SHP77 treated with DMSO at 0.1 percent for 48 hours (cell line): ENCODE data around the gene SLC39A11.
"Not testable (repeated sequence)": the region's sequence is repeated elsewhere in the genome, so short reads cannot be mapped to it uniquely, and the experiment has no call there.

Experiments
- DNase-seq: peaks from one replicate; lab custom pipeline; 2025; lab: John Stamatoyannopoulos, UW

The SLC39A11 gene

GRCh38 chr17:73007407-73007806 lies 85.1 kb downstream of the SLC39A11 start:
- no peak for DNase-seq

GRCh38 chr17:73005360-73005759 lies 87.1 kb downstream of the SLC39A11 start:
- no peak for DNase-seq

- DNase-seq, result no peak
Measured at GRCh38 chr17:73003487-73003886, 89.0 kb downstream of the SLC39A11 start.

GRCh38 chr17:73000832-73001231 lies 91.7 kb downstream of the SLC39A11 start:
- no peak for DNase-seq

- not testable (repeated sequence) for DNase-seq
Measured at GRCh38 chr17:72999474-72999873, 93.0 kb downstream of the SLC39A11 start.

GRCh38 chr17:72998343-72998742 lies 94.1 kb downstream of the SLC39A11 start:
- DNase-seq, result no peak

- DNase-seq, result no peak
Measured at GRCh38 chr17:72997559-72997958, 94.9 kb downstream of the SLC39A11 start.

GRCh38 chr17:72996791-72997190 lies 95.7 kb downstream of the SLC39A11 start:
- no peak for DNase-seq

- no peak for DNase-seq
Measured at GRCh38 chr17:72995008-72995656, 97.4 kb downstream of the SLC39A11 start.

- not testable (repeated sequence) for DNase-seq
Measured at GRCh38 chr17:72992783-72993467, 99.6 kb downstream of the SLC39A11 start.

- DNase-seq, result no peak
Measured at GRCh38 chr17:72991651-72992050, 100.8 kb downstream of the SLC39A11 start.

GRCh38 chr17:72989074-72989610 lies 103.3 kb downstream of the SLC39A11 start:
- no peak for DNase-seq

- no peak for DNase-seq
Measured at GRCh38 chr17:72988451-72988850, 104.0 kb downstream of the SLC39A11 start.

GRCh38 chr17:72987166-72987565 lies 105.3 kb downstream of the SLC39A11 start:
- no peak for DNase-seq

GRCh38 chr17:72985882-72986720 lies 106.4 kb downstream of the SLC39A11 start:
- DNase-seq, result no peak

- no peak for DNase-seq
Measured at GRCh38 chr17:72984926-72985325, 107.6 kb downstream of the SLC39A11 start.

- no peak for DNase-seq
Measured at GRCh38 chr17:72984145-72984925, 108.2 kb downstream of the SLC39A11 start.

- no peak for DNase-seq
Measured at GRCh38 chr17:72982680-72983079, 109.8 kb downstream of the SLC39A11 start.

- DNase-seq, result no peak
Measured at GRCh38 chr17:72978593-72979218, 113.8 kb downstream of the SLC39A11 start.

- DNase-seq, result peak; percentile 59
Measured at GRCh38 chr17:72977771-72978417, 114.6 kb downstream of the SLC39A11 start.
